ENCODE data around the gene ABHD12B.
"Not testable (repeated sequence)": the region's sequence is repeated elsewhere in the genome, so short reads cannot be mapped to it uniquely, and the experiment has no call there.

The ABHD12B gene

GRCh38 chr14:50839691-50840090 lies 32.2 kb upstream of the ABHD12B start:
- DNase-seq = no peak

GRCh38 chr14:50844391-50844790 lies 27.5 kb upstream of the ABHD12B start:
- no peak for DNase-seq

- DNase-seq = no peak
These were observed 26.7 kb upstream of the ABHD12B start for GRCh38 chr14:50845166-50845565.

GRCh38 chr14:50846226-50846880 lies 25.5 kb upstream of the ABHD12B start:
- no peak for DNase-seq

- no peak for DNase-seq
These were observed 18.0 kb upstream of the ABHD12B start for GRCh38 chr14:50853891-50854290.

- DNase-seq = no peak
These were observed 17.3 kb upstream of the ABHD12B start for GRCh38 chr14:50854521-50854920.

- no peak for DNase-seq
These were observed 16.3 kb upstream of the ABHD12B start for GRCh38 chr14:50855558-50855957.

- DNase-seq = no peak
These were observed 15.2 kb upstream of the ABHD12B start for GRCh38 chr14:50856660-50857059.

GRCh38 chr14:50859296-50859624 lies 12.6 kb upstream of the ABHD12B start:
- DNase-seq = no peak

- DNase-seq = peak; percentile 84
These were observed 11.3 kb upstream of the ABHD12B start for GRCh38 chr14:50860478-50861086.

- no peak for DNase-seq
These were observed 9.8 kb upstream of the ABHD12B start for GRCh38 chr14:50862036-50862570.

GRCh38 chr14:50864237-50864636 lies 7.6 kb upstream of the ABHD12B start:
- DNase-seq = no peak

- DNase-seq = no peak
These were observed 6.9 kb upstream of the ABHD12B start for GRCh38 chr14:50864946-50865345.

GRCh38 chr14:50865391-50866076 lies 6.3 kb upstream of the ABHD12B start:
- no peak for DNase-seq

GRCh38 chr14:50871228-50871627 lies 625 bp upstream of the ABHD12B start:
- no peak for DNase-seq

GRCh38 chr14:50874757-50875156 lies 2.9 kb downstream of the ABHD12B start:
- DNase-seq = no peak

- DNase-seq = peak; percentile 49
These were observed 3.7 kb downstream of the ABHD12B start for GRCh38 chr14:50875359-50876070.

GRCh38 chr14:50882932-50883826 lies 11.3 kb downstream of the ABHD12B start:
- no peak for DNase-seq

GRCh38 chr14:50883827-50884197 lies 12.0 kb downstream of the ABHD12B start:
- no peak for DNase-seq

GRCh38 chr14:50887476-50887875 lies 15.6 kb downstream of the ABHD12B start:
- no peak for DNase-seq

GRCh38 chr14:50892255-50892654 lies 20.4 kb downstream of the ABHD12B start:
- DNase-seq = no peak

GRCh38 chr14:50896421-50896820 lies 24.6 kb downstream of the ABHD12B start:
- not testable (repeated sequence) for DNase-seq
